Activated CD8-positive, alpha-beta memory T cell treated with anti-CD3 and anti-CD28 coated beads for 24 hours (primary cell): ENCODE measurements around the gene HECTD1.
"Not testable (repeated sequence)": the region's sequence is repeated elsewhere in the genome, so short reads cannot be mapped to it uniquely, and the experiment has no call there.

Experiments
- DNase-seq: peaks from one replicate; pipeline ENCODE4 v3.0.0-alpha.2; 2020

Gene HECTD1

GRCh38 chr14:31139301-31139847 is 68.2 kb downstream of the HECTD1 start:
- no peak for DNase-seq

DNA sequence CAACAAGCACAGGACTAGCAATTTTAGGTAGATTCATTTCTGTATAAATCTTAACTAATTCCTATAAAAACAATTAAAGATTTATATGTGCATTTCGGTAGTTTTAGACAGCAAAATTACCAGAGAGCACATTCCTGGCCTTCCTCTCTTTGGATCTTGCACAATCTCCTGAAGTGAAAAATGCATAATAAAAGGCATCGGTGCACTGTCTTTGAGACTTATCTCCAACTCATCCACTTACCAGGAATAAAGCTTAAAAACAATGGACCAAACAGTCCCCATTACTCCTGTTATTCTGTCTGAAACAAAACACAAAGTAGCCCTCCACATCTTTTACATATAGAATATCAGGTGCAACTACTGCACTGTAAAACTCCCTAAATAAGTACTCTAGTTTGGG is 69.3 kb downstream of the HECTD1 start:
- DNase-seq: no peak

DNA sequence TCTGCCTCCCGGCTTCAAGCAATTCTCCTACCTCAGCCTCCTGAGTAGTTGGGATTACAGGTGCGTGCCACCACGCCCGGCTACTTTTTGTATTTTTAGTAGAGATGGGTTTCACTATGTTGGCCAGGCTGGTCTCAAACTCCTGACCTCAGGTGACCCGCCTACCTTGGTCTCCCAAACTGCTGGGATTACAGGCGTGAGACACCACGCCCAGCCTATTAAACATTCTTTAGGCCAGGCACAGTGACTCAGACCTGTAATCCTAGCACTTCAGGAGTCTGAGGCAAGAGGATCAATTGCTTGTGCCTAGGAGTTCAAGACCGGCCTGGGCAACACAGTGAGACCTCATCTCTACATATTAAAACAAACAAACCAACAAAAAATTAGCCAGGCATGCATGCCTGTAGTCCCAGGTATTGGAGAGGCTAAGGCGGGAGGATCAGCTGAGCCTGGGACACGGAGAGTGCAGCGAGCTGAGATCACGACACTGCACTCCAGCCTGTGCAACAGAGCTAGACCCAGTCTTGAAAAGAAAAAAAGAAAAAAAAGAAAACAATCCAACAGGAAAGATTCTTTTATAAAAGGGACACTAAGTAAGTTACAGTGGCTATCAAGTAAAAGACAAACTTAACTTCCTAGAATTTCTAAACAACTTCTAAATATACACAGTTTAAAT is 70.2 kb downstream of the HECTD1 start:
- no peak for DNase-seq

DNA sequence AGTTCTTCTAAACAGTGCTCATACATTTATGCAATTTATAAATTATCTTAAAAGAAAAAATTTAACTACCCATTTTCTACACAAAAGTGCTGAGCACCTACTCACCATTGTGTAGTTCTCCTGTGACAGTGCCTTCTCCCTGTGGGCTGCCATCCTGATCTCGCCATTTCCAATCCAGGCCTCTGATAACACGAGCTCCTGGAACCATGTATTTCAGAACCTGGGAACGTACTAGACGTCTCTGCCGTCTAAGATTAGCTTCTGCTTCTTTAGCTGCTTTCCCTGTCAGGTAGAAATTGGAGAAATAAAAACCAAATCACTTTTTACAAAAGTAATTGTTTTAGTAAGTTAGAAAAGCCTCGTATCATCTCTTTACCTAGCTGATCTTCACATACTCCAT is 74.5 kb downstream of the HECTD1 start:
- DNase-seq: no peak

DNA sequence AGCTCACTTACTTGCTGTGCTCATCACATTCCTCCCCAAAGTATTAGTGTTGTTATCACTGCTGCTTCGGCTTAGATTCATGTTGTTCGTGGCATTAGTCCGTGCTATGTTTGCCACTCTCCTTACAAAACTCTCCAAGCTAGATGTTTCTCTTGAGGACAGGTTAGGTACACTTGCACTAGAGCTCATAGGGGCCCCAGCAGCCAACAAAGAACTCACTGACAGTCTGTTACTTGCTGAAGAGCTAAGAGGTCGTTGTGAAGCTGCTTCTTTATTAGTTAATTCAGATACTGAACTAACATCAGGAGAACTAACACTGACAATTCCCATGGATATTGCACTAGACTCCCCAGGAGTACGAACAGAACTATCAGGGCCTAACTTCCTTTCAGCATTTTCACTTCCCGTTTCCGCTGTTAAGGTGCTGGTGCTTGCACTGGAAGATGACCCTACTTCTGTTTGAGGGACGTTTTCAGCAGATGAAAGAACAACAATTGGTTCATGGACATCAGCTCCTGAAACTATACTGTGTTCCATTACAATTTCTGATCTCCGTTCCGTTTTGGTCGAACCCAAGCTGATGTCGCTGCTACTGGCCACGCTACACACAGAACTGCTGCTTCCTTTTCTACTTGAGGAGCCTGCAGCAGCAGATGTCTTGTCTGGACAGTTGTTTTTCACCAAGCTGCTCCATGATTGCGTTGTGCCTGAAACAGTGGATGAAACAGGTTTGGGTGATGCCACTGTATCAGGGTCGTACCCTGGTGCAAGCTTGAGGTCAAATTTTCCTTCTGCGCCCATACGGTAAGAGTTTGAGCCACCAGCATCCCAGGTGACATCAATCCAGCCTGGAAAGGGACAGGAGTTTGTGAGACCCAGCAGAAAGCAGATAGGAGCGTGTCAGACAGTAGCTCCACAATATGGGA is 78.7 kb downstream of the HECTD1 start:
- DNase-seq: no peak

GRCh38 chr14:31127690-31128089 is 79.9 kb downstream of the HECTD1 start:
- no peak for DNase-seq

- no peak for DNase-seq
These were observed 80.9 kb downstream of the HECTD1 start for GRCh38 chr14:31126680-31127079.

GRCh38 chr14:31125231-31125630 is 82.4 kb downstream of the HECTD1 start:
- no peak for DNase-seq

GRCh38 chr14:31124197-31124596 is 83.4 kb downstream of the HECTD1 start:
- DNase-seq: no peak

GRCh38 chr14:31122921-31123320 is 84.7 kb downstream of the HECTD1 start:
- no peak for DNase-seq

GRCh38 chr14:31122098-31122611 is 85.4 kb downstream of the HECTD1 start:
- no peak for DNase-seq

DNA sequence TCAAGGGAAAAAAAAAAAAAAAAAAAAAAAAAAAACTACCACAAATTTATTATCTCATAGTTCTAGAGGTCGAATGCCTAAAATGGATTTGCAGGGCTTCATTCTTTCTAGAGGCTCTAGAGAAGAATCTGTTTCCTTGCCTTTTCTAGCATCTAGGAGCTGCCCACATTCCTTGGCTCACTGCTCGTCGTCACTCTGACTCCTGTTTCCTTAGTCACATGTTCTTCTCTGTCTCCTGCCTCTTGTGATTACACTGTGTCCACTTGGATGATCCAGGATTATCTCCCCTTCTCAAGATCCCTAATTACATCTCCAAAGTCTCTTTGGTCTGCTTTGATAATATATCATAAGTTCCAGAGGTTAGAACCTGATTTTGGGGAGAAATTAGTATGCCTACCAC is 88.7 kb downstream of the HECTD1 start:
- DNase-seq: no peak

DNA sequence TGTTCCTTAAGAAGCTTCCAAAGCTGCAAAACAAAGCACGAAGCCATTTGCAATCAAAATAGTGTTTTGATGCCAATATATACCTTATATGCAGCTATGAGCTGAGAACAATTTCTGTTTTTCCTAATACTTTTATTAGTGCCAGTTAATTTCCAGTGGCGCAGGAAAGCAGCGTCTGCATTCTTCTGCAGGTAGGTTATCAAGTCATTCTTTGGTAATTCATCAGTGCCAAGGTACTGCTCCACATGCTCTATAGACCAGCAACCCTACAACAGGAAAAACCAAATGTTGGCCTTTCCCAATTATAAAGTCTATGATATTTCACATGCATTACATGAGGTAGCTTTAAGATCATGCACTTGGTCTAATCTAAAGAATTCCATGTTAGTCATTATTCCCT is 93.8 kb downstream of the HECTD1 start:
- DNase-seq: no peak

GRCh38 chr14:31110872-31111271 is 96.7 kb downstream of the HECTD1 start:
- DNase-seq: no peak

- no peak for DNase-seq
These were observed 98.3 kb downstream of the HECTD1 start for GRCh38 chr14:31109257-31109656.

GRCh38 chr14:31106768-31107167 is 100.8 kb downstream of the HECTD1 start:
- DNase-seq: no peak

DNA sequence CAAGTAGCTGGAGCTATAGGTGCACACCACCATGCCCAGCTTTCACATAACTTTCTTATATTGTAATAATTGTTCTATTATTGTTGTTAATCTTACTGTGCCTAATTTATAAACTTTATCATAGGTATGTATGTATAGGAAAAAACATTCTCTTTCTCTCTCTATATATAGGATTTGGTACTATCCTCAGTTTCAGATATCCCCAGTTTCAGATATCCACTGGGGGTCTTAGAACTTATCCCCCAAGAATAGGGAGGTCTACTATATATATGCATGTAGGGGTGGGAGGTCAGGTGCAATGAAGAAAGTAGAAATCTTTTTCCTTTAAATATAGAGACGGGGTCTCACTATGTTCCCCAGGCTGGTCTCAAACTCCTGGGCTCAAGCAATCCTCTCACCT is 110.5 kb downstream of the HECTD1 start:
- DNase-seq: no peak

DNA sequence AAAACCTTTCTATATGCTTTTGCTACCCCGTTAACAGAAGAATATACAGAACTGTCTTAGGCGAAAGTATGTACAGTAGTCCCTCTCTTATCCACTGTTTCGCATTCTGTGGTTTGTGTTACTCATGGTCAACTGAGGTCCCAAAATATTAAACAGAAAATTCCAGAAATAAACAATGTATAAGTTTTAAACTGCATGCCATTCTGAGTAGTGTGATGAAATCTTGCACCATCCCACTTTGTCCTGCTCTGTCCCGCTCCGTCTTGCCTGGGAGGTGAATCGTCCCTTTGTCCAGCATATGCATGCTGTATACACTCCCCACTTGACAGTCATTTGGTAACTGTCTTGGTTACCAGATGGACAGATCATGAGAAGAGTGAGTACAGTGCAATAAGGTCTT is 111.3 kb downstream of the HECTD1 start:
- DNase-seq: no peak

- not testable (repeated sequence) for DNase-seq
These were observed 111.8 kb downstream of the HECTD1 start for GRCh38 chr14:31095817-31096216.

GRCh38 chr14:31093884-31094839 is 113.4 kb downstream of the HECTD1 start:
- DNase-seq: not testable (repeated sequence)

GRCh38 chr14:31092160-31092708 is 115.4 kb downstream of the HECTD1 start:
- DNase-seq: no peak
